GM20431 (cell line): ENCODE results near the gene DYNLT4.
"Not testable (repeated sequence)": the region's sequence is repeated elsewhere in the genome, so short reads cannot be mapped to it uniquely, and the experiment has no call there.

Experiments
- in situ Hi-C: fragments of 300-500 bp; cut with MseI, MboI; formaldehyde crosslinking; loops from one replicate; pipeline ENCODE4 v1.15.0; 2020; ENCODE audit warnings: low sequenced_read_pairs; ENCODE audit not compliant: unreplicated experiment

DYNLT4 gene, protein sequence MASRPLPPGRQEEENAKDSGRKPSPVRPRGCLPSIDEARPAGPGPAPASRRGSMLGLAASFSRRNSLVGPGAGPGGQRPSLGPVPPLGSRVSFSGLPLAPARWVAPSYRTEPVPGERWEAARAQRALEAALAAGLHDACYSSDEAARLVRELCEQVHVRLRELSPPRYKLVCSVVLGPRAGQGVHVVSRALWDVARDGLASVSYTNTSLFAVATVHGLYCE

DNA sequence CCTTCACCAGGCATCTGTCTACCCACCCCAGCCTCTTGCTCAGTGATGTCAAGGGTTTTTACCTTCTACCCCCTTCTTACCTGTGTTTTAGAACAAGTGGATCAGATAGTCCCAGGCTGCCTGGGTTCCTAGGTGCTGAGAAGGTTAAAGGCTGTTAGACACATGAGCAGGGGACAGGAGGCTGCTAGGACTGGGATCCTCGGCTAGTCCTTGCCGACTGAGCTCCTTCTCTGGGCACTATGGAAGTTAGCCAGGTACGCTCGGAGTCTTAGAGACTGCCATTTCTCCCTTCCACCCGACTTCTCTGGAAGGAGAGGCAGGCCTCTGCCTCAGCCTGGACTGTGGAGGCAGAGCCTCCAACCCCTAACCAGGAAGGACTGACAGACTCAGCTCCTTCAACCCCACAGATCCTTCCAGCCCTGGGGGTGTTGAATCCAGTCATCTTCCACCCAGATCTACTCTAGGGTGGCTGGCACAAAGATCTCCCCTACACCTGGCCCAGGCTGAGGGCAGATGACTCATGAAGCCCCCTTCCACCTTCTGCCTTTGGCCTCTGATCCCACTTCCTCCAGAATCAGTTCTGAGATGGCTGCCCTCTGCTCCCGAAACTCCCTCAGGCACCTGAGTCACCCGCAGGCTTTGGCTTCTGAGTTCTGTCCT lies at the start of gene DYNLT4:
TSS of gene DYNLT4 (minus strand) at position 648 of the 660 bp plus-strand sequence. CDS start 683 bp downstream, outside the sequence.
- in situ Hi-C loops: loop anchor here (25.0 kb wide), 1 partner anchor 505 kb away; no protein-coding TSS in a partner anchor

DNA sequence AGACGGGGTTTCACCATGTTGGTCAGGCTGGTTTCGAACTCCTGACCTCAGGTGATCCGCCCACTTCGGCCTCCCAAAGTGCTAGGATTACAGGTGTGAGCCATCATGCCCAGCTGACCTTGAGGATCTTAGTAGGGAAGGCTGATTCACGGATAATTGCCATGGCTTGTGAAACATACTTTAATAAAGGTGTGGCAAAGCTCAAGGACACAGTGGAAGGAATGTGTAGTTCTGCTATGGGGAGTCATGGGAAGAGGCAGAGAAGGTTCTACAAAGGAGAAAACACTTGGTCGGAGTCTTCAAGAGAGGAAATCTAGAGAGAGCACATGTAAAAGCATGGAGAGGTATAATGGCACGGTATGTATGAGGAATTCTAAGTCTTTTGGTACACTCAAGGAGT lies 48.6 kb upstream of the DYNLT4 start:
- in situ Hi-C loops: no loop called here

DNA sequence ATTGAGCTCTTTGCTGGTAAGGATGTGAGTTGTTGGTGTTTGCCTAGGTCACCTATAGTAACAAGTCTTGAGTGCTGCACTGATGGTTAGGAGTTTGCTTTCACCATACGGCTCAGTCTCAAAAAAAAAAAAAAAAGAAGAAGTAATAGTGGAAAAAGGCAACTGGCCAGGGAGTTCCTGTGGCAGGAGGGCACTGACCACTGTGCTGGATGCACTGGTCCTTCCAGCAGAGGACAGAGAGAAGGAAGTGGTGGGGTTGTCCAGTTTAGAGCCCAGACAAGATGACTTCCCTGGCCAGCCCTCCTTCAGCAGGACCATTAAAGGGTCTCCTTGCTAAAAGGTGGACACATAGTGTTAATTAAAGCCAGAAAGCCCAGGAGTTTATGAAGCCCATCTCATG lies 47.8 kb upstream of the DYNLT4 start:
- in situ Hi-C loops: no loop called here

DNA sequence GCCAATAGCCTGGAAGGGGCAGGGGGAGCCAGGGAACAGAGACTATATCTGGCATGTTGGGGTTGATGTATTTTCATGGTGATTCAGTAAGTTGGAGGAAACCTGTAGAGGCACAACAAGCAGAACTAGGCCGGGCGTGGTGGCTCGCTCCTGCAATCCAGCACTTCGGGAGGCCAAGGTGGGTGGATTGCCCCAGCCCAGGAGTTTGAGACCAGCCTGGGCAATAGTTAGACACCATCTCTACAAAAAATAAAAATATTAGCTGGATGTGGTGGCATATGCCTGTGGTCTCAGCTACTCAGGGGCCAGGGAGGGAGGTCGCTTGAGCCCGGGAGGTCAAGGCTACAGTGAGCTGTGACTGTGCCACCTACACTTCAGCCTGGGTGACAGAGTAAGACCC lies 46.0 kb upstream of the DYNLT4 start:
- in situ Hi-C loops: no loop called here

DNA sequence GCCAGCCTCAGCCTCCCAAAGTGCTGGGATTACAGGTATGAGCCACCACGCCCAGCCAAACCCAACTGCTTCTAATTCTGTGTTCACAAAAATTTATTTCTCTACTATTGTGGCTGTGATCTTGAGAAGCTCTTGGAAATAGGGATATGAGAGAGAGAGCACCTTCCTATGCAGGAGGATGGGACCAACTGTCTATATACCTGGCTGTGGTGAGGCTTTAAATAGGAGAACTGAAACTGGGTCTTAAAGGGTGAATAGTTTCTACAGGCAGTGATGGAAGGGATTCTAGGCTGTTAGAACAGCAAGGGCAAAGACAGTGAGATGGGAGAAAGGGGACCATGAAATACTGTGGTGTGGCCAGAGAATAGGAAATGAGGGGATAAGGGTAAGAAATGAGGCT lies 44.2 kb upstream of the DYNLT4 start:
- in situ Hi-C loops: no loop called here

DNA sequence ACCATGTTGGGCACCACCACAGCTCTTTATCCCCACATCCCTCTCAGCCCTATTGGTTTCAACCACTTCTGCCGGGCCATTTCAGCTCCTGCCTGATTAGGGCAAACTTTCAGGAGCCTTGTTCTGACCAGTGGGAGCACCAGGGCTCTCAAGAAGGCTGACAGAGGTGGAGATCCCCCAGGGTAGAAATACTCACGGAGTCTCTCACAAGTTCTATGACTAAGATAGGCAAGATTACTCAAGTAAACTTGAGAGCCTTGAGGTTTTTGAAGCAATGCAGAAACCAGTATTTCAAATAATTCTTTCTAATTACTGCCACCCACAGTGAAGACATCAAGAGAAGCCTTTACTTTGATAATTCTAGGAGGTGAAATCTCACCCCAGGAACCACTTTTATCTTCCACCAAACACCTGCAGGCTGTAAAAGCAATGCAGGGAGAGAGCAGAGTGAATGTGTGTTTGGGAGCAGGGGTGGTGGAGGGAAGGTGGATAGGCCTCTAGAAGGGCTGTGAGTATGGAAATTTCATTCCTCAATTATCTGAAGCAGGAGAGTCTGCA lies 42.5 kb upstream of the DYNLT4 start:
- in situ Hi-C loops: no loop called here

DNA sequence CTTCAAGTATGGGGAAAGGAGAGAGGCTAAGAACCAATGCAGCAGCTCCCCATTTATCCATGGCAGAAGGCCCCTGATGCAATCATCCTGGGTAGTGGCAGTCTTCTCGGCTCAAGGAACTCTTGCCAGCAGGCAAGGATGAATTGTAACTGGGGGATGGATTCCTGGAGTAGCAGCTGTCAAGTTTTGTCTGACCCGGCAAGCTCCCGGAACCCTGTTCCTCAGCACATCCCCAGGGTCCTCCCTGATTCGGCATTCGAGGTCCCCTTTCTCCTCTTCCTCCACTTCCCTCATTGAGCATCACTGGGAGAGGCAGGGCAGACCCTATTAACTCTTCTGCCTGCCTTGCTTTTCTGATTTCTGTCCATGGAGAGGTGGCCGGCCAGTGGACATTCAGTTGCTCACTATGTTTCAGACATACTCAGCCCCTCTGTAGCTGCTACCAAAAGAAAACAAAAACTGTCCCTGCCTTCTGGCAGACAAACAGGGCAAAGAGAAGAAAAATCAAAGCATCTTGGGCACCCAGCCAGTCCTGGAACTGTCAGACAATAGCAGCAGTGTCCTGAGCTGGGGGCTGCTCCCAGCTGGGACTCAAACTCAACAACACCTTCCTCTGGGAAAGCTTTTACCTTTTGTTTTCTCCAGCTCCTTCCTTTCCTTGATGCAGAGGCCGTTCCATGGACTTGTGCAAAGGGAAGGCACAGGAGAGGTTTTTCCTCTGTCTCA lies 41.5 kb upstream of the DYNLT4 start:
- in situ Hi-C loops: no loop called here

DNA sequence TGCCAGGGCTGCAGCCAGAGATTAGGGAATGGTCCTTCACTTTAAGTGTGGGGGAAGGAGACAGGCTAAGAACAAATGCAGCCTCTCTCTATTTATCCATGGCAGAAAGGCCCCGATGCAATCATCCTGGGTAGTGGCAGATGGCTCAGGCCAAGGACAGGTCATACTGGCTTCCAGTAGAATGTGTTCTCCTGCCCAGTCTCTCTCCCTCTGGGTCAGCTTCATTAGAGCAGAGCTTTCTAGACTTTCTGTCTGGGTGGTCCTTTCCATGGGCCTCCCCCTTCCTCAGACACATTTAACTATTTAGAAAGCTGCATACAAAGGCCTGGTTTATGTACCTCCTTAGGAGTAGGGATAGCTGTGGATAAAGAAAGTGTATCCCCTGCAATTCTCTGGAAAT lies 40.7 kb upstream of the DYNLT4 start:
- in situ Hi-C loops: no loop called here

DNA sequence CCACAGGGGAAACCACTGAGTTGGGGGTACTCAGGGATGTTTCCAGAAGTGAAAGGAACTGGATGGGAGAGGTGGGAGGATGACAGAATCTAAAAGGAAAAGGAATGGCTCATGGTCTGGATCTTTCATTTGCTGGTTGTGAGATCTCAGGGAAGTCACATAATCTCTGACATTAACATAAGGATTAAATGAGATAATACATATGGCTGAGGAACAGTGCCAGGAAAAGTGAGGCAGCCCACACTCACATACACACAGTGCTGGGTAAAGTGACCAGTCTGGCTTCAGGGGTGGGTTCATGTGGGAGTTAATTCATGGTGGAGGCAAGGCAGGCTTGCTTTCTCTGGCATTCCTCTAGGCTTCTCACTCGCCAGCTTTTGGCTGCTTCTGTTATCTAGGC lies 39.8 kb upstream of the DYNLT4 start:
- in situ Hi-C loops: no loop called here

DNA sequence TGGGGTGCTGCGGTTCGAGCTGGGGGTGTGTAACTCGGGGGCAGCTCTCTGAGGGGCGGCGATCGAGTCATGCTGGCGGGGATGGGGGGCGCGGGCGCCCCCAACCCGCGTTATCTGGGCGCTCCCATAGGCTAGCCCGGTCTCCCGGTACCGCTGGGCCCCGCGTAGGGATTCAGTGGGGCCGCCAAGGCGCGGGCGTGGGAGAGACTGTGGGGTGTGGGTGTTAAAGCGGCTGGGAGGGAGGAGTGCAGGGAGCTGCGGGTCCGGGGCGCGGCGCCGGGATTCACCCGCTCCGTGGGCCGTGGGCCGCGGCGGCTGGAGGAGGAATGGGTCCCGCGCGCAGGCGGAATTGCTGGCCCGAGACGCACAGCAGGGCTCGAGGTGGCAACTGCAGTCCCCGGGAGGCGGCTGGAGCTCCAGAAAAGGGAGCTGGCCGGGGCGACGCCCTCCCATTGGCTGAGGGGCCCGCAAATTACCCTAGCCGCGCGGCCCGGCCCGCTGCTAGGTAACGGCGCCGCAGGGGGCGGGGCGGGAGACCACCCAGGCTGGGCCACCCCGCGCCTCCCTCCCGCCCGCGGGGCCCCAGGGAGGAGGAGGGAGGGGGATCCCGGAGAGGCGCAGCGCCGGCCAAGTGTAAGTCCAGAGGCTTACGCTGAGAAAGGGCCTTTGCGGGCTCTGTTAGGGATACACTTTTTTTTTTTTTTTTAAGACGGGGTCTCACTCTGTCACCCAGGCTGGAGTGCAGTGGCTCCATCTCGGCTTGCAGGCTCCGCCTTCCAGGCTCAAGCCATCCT lies 35.9 kb upstream of the DYNLT4 start, which contains the start of gene PTCH2:
TSS of gene PTCH2 (minus strand) at position 392 of the 794 bp plus-strand sequence. CDS start at position 71, 321 bp downstream.
- in situ Hi-C loops: no loop called here

DNA sequence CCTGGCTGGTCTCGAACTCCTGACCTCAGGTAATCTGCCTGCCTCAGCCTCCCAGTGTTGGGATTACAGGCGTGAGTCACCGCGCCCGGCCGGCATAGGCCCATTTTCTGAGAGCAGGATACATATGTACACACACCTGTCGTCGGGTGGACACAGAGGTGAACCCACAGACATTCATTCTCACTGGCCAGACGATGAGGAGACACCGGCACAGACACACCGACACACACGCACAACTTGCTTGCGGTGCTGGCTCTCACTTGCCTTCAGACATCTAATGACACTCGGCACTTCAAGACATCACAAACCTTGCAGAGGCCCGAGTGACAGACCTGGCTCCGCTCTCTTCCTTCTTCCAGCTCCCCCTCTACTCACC lies 35.3 kb upstream of the DYNLT4 start:
- in situ Hi-C loops: no loop called here

DNA sequence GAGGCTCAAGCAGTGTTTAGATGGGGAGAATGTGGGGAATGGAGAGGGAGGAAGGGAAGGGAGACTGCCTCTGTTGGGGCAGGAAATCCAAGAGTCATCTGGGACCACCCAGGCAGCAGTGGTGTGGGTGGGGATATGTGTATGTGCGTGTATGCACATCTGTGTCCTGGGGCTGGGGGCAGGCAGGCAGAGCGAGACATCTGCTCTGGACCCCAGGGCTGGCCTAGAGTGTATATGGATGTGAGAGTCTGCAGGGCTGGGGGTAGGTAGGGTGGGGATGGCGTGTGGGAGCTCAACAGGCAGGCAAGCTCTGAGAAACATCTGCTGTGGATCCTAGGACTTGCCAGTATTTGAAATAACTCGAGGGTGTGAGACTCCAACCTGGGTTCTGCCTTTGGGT lies 32.4 kb upstream of the DYNLT4 start:
- in situ Hi-C loops: no loop called here

DNA sequence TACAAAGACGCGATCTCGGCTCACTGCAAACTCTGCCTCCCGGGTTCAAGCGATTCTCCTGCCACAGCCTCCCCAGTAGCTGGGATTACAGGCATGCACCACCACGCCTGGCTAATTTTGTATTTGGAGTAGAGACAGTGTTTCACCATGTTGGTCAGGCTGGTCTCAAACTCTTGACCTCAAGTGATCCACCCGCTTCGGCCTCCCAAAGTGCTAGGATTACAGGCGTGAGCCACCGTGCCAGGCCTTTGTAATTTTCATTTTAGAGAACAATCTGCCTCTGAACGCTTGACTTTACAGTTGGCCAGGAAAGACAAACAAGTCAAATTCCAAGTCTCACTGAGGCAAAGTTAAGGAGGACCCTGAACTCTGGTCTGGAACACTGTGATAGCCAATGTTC lies 31.1 kb upstream of the DYNLT4 start:
- in situ Hi-C loops: not testable (repeated sequence)

DNA sequence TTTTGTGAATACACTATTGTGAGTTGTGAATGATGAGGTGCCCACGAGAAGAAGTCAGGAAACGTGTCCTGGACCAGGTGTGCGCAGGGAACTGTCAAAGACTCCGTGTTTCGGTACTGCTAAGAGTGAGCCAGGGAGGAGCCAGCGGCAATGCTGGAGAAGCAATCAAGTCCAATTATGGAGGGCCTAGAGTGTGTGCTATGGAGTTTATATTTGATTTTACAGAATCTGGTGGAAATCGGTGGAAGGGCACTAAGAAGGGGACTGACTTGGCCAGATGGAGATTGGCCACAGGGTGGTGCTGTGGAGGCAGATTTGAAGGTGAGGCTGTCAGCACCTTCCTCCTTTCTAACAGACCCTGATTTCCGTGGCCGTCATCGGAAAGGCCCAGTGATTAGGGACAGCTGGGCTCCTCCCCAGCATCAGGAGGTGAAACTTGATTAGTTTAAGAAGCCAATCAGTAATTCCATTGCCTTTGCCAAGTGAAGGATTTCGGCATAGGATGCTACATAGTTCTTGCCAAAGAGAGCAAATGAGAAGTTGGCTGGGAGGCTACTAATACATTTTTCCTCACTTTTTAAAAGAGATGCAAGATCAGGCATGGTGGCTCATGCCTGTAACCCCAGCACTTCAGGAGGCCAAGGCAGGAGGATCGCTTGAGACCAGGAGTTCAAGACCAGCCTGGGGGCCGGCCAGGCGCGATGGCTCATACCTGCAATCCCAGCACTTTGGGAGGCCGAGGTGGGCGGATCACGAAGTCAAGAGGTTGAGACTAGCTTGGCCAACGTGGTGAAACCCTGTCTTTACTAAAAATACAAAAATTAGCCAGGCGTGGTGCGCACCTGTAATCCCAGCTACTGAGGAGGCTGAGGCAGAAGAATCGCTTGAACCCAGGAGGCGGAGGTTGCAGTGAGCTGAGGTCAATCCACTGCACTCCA lies 28.9 kb upstream of the DYNLT4 start:
- in situ Hi-C loops: no loop called here

DNA sequence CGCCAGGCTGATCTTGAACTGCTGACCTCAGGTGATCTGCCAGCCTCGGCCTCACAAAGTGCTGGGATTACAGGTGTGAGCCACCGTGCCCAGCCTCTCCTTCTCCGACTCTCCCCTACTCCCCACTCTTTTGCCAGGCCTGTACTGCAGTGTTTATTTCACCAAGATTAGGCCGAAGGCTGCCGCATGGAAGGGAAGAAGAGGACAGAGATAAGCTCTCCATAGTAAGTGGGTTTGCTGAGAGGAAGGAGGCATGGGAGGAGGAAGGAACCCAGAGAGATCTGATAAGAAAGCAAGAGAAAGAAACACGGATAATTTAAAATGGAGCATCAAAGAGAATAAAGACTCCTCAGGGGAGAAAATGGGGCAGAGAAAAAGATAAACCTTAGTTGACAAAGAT lies 27.2 kb upstream of the DYNLT4 start:
- in situ Hi-C loops: no loop called here

DNA sequence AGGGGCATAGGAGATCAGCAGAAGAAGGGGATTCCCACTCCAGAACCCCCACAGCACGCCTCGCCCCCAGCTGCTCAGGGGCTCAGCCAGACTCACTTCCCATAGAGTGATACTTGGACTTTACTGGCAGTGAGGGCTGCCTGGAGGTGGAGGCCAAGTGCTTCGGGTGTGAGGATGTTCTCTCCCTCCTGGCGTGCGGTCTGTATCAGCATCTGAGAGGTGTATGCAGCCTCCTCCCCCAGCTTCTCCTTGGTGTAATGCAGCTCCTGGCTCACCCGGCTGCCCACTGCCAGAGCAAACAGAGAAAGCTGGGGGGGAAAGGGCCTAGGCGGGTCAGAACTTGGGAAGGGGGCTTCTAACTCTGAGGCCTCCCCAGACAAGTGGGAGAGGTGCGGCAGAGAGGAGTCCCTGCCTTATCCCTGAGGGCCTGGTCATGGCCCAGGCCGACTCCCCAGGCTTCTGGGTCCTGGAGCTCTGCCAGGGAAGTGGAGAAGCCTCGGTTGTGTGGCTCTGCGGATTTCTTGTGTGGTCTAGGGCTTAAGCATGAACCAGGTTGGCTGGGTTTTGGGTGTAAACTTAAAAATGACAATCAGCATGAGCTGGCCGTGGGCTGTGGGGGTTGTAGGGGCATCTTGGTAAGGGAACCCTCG lies 25.0 kb upstream of the DYNLT4 start:
- in situ Hi-C loops: no loop called here

DNA sequence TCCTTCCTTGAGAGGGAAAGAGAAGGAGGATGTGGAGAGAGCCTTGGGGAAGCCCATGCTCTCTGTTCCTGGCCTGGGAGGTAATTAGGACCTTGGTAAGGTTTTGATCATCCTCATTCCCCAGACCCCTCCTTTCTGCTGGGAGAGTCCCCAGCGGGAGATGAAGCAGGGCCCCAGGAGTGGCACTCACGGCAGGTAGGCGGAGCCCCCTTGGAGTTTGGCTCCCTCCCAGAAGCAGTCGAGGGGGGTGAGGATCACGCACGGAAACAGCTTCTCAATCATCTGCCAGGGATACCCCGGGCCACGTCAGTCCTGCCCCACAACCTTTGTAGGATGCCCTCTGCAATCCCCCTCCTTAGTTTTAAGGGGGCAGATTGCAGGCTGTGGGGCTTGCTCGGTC lies 24.4 kb upstream of the DYNLT4 start:
- in situ Hi-C loops: no loop called here

DNA sequence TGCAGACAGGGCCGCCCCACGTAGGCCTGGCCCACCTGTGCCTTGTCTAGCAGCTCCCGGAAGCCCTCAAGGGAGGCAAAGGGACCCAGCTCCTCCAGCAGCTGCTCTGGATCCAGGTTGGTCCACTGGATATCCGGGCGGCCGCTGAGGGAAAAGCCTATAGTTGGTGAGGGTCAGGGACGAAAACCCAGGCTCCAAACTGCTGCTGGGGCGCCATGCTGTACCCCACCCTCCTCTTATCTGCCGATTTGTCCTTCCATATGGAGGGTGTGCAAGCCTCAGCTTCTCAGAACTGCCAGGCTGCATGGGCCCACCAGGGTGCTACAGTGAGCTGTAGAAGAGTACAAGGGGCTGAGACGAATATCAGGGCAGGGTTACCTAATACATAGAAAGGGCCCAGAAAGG lies 23.8 kb upstream of the DYNLT4 start:
- in situ Hi-C loops: no loop called here
